Upper lobe of left lung (tissue), 6 donors: ENCODE measurements around the gene XBP1. TPM values are rescaled to one million over a fixed set of nuclear protein-coding genes. Genes with fewer than 3 reads are reported as not detected.
"Not testable (repeated sequence)": the region's sequence is repeated elsewhere in the genome, so short reads cannot be mapped to it uniquely, and the experiment has no call there.

Experiments used
- ATAC-seq, 2 donors: fragments of 200-7000 bp; cut with Tn5 transposase; one replicate each; pipeline ENCODE4 v1.9.1; 2022; ENCODE audit warnings: mild to moderate bottlenecking in 2 of 2, moderate library complexity in 2 of 2; ENCODE audit not compliant: low FRiP score in 2 of 2
- DNase-seq, 2 donors: peaks; one replicate each; pipeline ENCODE4 v3.0.0-alpha.2; 2019 to 2020
- H3K27ac ChIP-seq, 4 donors: fragments of 200-600 bp; sonication (generic); one replicate each; pipeline ENCODE4 v1.5.1; 2016 to 2019
- H3K27me3 ChIP-seq, 4 donors: fragments of 200-600 bp; sonication (generic); one replicate each; pipeline ENCODE4 v1.5.1; 2017 to 2019
- H3K36me3 ChIP-seq, 4 donors: fragments of 200-600 bp; sonication (generic); one replicate each; pipeline ENCODE4 v1.5.1; 2016 to 2019
- H3K4me1 ChIP-seq, 4 donors: fragments of 200-600 bp; sonication (generic); one replicate each; pipeline ENCODE4 v1.5.1; 2018 to 2019
- H3K4me3 ChIP-seq, 4 donors: fragments of 200-600 bp; sonication (generic); one replicate each; pipeline ENCODE4 v1.5.1; 2017 to 2019; ENCODE audit warnings: mild to moderate bottlenecking in 2 of 4, moderate library complexity in 1 of 4
- H3K9me3 ChIP-seq, 4 donors: fragments of 200-600 bp; sonication (generic); one replicate each; pipeline ENCODE4 v1.5.1; 2018 to 2019
- CTCF ChIP-seq, 6 experiments: fragments of 450-650 bp in 4 of 6; fragments of 200-600 bp in 2 of 6; sonication (generic) in 2 of 6; IDR thresholded peaks; one replicate each; pipeline ENCODE4 v1.5.1; 2016 to 2019; ENCODE audit warnings: antibody characterized with exemption in 6 of 6
- EP300 ChIP-seq, 4 donors: sonication (generic); formaldehyde crosslinking; IDR thresholded peaks; one replicate each; pipeline ENCODE4 v1.5.1; 2017; ENCODE audit warnings: antibody characterized with exemption in 4 of 4, control low read depth in 2 of 4
- POLR2A ChIP-seq, 4 donors: fragments of 450-650 bp; IDR thresholded peaks; one replicate each; pipeline ENCODE4 v1.5.1; 2016 to 2017; ENCODE audit warnings: antibody characterized with exemption in 4 of 4, mild to moderate bottlenecking in 2 of 4
- POLR2AphosphoS5 ChIP-seq, 2 donors: sonication (generic); formaldehyde crosslinking; IDR thresholded peaks; one replicate each; pipeline ENCODE4 v1.5.1; 2017; ENCODE audit warnings: antibody characterized with exemption in 2 of 2
- WGBS, 2 donors: methylation state at CpG; one replicate each; pipeline ENCODE4 v1.1.5; 2017 to 2018; 5-methylcytosine and 5-hydroxymethylcytosine counted together
- small RNA-seq, 4 donors: library from RNA; depleted of rRNA; stranded (forward); fragments of <200 nt; gene quantifications; one replicate each; pipeline ENCODE3, GENCODE V24; 2016
- total RNA-seq, 6 donors: library from RNA; depleted of rRNA in 4 of 6; stranded (reverse); fragments of >200 nt in 4 of 6; gene quantifications; one replicate each; pipeline versions ENCODE4 v1.1.0 to v1.2.1, GENCODE V29; 2016 to 2021
- donor health status: DM: no; HTN: no; CAD: no; lungs with moderate emphysema.
- donor health status: DM: no; HTN: yes; CAD: no; lungs with severe emphysema.

XBP1 gene
- total RNA-seq, 6 donors from 2014 or later: 208 to 377 (median 279) TPM

GRCh38 chr22:28761449-28761755 is 39.0 kb downstream of the XBP1 start:
- 98 to 99% methylated on average over 10 of the region's 10 CpGs for WGBS, 2 donors

GRCh38 chr22:28759861-28760560 is 40.4 kb downstream of the XBP1 start:
- TF ChIP-seq POLR2AphosphoS5 (IDR thresholded peaks at IDR 0.05) (no peak), EP300 (IDR thresholded peaks at IDR 0.05) (no peak), POLR2A (IDR thresholded peaks at IDR 0.05) (no peak), CTCF (IDR thresholded peaks at IDR 0.05) (no peak)
- Histone ChIP-seq H3K36me3 (no peaks in the 10 kb centered on the region), H3K27ac (no peak overlapping the region), H3K9me3 (no peaks in the 10 kb centered on the region), H3K4me3 (no peak overlapping the region), H3K27me3 (no peaks in the 10 kb centered on the region), H3K4me1 (peaks cover 0 to 11% (median 10%) of the 10 kb centered on the region in 4 donors)
- ATAC-seq: no peak
- 60 to 63% methylated on average over 3 of the region's 3 CpGs for WGBS, 2 donors
- no peak for DNase-seq

More at GRCh38 chr22:28761449-28761755, 39.0 kb downstream of the XBP1 start:
- no peak overlapping the region for H3K4me3 ChIP-seq
- H3K27ac ChIP-seq: no peak overlapping the region
- no peaks in the 10 kb centered on the region for H3K9me3 ChIP-seq
- ATAC-seq: no peak
- DNase-seq: no peak
- no peaks in the 10 kb centered on the region for H3K36me3 ChIP-seq
- TF ChIP-seq POLR2A (IDR thresholded peaks at IDR 0.05) (no peak), EP300 (IDR thresholded peaks at IDR 0.05) (no peak), CTCF (IDR thresholded peaks at IDR 0.05) (no peak), POLR2AphosphoS5 (IDR thresholded peaks at IDR 0.05) (no peak)
- peaks cover 0 to 11% (median 10%) of the 10 kb centered on the region in 4 donors for H3K4me1 ChIP-seq
- H3K27me3 ChIP-seq: no peaks in the 10 kb centered on the region

- ATAC-seq, H3K9me3 ChIP-seq, H3K4me1 ChIP-seq, H3K27me3 ChIP-seq, DNase-seq, H3K4me3 ChIP-seq, H3K27ac ChIP-seq: not testable (repeated sequence)
- peaks cover 0 to 12% (median 0%) of the 10 kb centered on the region in 4 donors for H3K36me3 ChIP-seq
- 91 to 100% methylated on average over 3 of the region's 3 CpGs for WGBS, 2 donors
Observed at GRCh38 chr22:28754512-28754911, 45.9 kb downstream of the XBP1 start.

GRCh38 chr22:28750471-28750881 is 49.9 kb downstream of the XBP1 start:
- WGBS, 2 donors: 73 to 86% methylated on average over 6 of the region's 6 CpGs
- no peak for DNase-seq
- no peaks in the 10 kb centered on the region for H3K27me3 ChIP-seq
- no peak overlapping the region for H3K4me3 ChIP-seq
- H3K9me3 ChIP-seq: no peaks in the 10 kb centered on the region
- no peaks in the 10 kb centered on the region for H3K4me1 ChIP-seq
- H3K36me3 ChIP-seq: peaks cover 3 to 45% (median 30%) of the 10 kb centered on the region in 4 donors
- TF ChIP-seq EP300 (IDR thresholded peaks at IDR 0.05) (no peak), CTCF (IDR thresholded peaks at IDR 0.05) (no peak), POLR2AphosphoS5 (IDR thresholded peaks at IDR 0.05) (no peak), POLR2A (IDR thresholded peaks at IDR 0.05) (no peak)
- ATAC-seq: no peak
- no peak overlapping the region for H3K27ac ChIP-seq

Small RNA genes within 50 kb of the gene (small RNA-seq; reads per million reads assigned to genes)
- 0 reads per million in 4 donors for gene Z93930.1

Other genes starting within 250 kb of the XBP1 start
- gene TTC28, start 120.7 kb downstream of the XBP1 start, total RNA-seq: 10 to 100 TPM; 30.1 to 69.4 (median 41.4) TPM
- gene CHEK2, start 58.7 kb downstream of the XBP1 start, total RNA-seq: 10 to 100 TPM in 3 of 6 donors, 1 to 10 TPM in 3; 5.6 to 14.7 (median 9.7) TPM
- 10 to 100 TPM in 5 of 6 donors, 1 to 10 TPM in 1; 9.7 to 29.3 (median 12.3) TPM for gene HSCB, start 58.5 kb downstream of the XBP1 start, total RNA-seq
- 10 to 100 TPM; 13.2 to 32.5 (median 20.8) TPM for gene CCDC117, start 27.9 kb downstream of the XBP1 start, total RNA-seq
- gene ZNRF3, start 83.0 kb upstream of the XBP1 start, total RNA-seq: 10 to 100 TPM; 11.4 to 16.9 (median 14.4) TPM